RCC 7860 (cell line): Measurements from ENCODE around the gene ACOT7.
A peak's percentile ranks its signal among the peaks of the same experiment; 100 is the strongest.
"Not testable (repeated sequence)": the region's sequence is repeated elsewhere in the genome, so short reads cannot be mapped to it uniquely, and the experiment has no call there.

ENCODE experiments used
- DNase-seq: peaks from one replicate; pipeline ENCODE4 v3.0.0-alpha.2; 2015; ENCODE audit warnings: low spot score
- FAIRE-seq: peaks from 2 replicates; lab custom pipeline; 2012; peaks lifted over from hg19 to GRCh38; lab: Jason Lieb, UNC

The ACOT7 gene

DNA sequence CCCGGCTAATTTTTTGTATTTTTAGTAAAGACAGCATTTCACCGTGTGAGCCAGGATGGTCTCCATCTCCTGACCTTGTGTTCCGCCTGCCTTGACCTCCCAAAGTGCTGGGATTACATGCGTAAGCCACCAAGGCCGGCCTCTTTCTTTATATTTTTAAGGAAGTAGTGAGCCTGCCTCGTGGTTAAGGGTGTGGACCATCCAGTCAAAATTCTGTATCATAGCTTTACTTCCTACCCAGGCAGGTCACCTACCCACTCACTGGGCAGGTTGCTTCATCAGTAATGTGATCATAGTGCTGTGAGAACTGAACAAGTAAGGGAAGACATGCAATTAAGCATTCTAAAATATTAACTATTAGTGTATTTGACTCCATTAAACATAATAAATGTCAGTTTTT lies 8.1 kb upstream of the ACOT7 start:
- no peak for FAIRE-seq
- no peak for DNase-seq

DNA sequence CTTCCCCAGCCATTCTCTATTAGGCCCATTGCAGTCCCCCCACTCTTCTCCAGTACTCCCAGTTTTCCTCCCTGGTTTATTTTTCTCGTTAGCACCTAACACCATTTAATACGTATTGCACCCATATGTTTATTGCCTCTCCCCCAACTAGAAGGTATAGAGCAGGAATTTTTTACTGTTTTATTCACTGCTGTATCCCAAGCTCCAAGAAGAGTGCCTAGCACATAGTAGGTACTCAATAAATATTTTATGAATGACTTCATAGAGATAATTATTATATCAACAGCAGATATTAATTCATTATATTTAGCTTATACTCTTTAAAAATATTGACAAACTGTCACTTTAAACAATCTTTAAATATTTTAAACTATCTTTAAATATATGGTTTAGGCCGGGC lies 5.7 kb upstream of the ACOT7 start:
- FAIRE-seq (no peak), DNase-seq (no peak)

DNA sequence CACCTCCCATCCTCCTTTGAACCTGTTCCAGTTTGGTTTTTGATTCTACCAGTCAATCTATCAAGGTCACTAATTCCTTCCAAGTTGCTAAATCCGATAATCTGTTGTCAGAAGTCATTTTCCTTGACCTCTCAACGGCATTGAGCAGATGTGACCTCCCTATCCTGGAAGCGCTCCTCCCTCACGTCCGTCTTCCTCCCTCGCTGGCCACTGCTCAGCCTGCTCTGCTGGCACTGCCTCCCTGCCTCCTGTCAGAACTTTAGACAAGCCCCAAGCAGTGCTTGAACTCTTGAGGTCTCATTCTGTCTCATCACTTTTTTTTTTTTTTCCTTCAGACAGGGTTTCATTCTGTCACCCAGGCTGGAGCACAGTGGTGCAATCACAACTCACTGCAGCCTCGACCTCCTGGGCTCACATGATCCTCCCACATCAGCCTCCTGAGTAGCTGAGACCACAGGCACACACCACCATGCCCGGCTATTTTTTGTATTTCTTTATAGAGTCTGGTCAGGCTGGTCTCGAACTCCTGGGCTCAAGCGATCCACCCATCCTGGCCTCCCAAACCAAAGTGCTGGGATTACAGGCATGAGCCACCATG lies 4.4 kb upstream of the ACOT7 start:
- DNase-seq (no peak), FAIRE-seq (no peak)

DNA sequence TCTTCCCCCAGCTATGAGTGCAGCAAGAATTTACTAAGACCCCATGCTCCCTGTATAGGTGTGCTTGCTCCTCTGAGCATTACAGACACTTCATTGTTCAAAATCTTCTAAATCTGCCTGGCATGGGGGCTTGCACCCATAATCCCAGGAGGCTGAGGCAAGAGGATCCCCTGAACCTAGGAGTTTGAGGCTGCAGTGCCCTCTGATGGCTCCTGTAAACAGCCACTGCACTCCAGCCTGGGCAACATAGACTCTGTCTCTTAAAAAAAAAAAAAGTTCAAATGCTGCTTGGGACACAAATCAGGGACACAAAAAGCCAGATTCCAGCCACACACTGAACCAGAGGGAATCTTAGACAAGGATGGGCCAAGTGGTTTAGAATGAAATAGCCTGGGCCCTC lies 3.4 kb upstream of the ACOT7 start:
- no peak for DNase-seq
- no peak for FAIRE-seq

DNA sequence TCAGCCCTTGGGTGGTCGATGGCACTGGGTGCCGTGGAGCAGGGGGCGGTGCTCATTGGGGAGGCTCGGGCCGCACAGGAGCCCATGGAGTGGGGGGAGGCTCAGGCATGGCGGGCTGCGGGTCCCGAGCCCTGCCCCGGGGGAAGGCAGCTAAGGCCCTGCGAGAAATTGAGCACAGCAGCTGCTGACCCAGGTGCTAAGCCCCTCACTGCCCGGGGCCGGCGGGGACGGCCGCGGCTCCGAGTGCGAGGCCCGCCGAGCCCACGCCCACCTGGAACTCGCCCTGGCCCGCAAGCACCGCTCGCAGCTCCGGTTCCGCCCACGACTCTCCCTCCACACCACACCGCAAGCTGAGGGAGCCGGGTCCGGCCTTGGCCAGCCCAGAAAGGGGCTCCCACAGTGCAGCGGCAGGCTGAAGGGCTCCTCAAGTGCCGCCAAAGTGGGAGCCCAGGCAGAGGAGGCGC lies 2.2 kb upstream of the ACOT7 start:
- not testable (repeated sequence) for DNase-seq, FAIRE-seq

DNA sequence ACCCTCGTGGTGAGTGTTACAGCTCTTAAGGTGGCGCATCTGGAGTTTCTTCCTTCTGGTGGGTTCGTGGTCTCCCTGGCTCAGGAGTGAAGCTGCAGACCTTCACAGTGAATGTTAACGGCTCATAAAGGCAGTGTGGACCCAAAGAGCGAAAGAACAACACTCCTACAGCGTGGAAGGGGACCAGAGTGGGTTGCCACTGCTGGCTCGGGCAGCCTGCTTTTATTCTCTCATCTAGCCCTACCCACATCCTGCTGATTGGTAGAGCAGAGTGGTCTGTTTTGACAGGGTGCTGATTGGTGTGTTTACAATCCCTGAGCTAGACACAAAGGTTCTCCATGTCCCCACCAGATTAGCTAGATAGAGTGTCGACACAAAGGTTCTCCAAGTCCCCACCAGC lies 1.6 kb upstream of the ACOT7 start:
- FAIRE-seq, DNase-seq: not testable (repeated sequence)

DNA sequence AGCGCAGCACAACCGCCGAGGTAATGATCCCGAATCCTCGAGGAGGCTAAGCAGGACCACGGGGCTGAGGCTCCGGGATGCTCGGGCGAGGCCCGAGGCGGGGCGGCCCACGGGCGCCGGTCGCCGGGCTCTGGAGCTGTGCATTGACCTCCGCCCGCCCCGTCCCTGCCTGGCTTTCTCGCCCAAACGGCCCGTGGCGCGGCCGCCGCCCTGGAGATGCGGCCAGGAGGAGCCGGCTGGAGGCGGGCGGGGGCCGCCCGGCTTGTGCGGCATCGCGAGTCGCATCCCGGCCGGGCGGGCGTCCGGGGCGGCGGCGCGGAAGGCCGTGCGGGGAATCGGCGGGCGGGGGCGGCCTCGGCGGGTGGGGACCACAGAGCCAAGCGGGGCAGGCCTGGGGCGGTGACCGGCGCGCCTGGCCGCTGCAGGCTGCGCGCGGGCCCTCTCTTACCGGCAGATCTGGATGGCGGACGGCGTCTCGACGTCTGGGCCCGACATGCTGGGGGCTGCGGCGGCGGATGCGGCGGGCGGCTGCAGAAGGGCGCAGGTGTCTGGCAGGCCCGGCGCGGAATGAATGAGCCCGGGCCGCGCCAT lies 663 bp downstream of the ACOT7 start:
- DNase-seq (no peak), FAIRE-seq (no peak)

DNA sequence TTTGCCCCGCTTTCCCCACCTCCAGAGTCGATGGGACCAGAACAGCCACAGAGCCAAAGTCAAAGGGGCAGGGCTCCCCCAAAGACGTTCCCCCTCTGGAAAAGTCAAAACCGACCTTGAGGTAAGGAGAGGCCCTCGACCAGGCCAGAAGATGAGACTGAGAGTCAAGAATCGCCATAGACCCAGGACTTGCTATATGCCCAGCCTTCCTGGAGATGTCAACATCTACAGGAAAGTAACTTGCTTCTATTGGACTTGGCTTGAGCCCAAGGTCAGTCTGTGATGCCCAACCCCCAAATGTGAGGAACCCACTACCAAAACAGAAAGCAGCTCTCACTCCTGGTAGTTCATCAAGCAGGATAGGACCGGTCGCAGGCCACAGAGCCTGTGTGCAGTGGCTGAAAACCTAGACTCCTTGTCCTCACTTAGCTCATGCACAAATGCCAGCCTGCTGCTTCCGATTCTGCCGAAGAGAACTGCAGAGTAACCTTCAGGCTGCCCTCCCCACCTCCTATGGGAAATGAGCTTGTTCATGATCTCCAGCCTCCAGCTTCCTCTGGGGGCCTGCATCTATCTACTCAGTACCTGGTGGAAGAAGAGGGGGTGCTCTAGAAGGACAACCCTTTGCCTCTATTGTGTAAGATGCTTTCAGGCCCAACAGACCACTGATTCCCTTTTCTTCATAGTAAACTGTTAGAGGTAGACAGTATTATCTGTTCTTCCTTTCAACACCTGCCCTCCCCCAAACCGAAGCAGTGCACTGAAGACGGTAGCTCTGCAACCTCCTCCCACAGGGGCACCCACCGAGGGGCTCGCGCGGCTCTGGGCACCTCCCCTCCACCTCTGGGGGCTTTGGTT lies 1.4 kb downstream of the ACOT7 start:
- FAIRE-seq (no peak), DNase-seq (no peak)

DNA sequence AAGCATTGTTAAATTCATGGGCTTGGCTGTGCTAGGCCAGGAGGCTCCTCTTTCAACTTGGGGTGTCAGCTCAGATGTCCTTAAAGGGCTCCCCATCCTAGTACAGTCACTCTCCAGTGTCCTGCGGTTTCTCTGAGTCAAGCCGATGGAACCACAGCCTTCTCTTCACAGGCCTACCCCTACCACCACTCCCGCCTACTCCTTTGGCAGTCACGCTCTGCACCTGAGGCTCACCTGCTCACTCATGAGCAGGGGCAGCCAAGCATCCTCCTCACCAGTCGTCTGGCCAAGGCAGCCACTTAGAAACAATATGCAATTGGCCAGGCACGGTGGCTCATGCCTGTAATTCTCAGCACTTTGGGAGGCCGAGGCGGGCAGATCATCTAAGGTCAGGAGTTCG lies 3.6 kb downstream of the ACOT7 start:
- FAIRE-seq, result no peak

DNA sequence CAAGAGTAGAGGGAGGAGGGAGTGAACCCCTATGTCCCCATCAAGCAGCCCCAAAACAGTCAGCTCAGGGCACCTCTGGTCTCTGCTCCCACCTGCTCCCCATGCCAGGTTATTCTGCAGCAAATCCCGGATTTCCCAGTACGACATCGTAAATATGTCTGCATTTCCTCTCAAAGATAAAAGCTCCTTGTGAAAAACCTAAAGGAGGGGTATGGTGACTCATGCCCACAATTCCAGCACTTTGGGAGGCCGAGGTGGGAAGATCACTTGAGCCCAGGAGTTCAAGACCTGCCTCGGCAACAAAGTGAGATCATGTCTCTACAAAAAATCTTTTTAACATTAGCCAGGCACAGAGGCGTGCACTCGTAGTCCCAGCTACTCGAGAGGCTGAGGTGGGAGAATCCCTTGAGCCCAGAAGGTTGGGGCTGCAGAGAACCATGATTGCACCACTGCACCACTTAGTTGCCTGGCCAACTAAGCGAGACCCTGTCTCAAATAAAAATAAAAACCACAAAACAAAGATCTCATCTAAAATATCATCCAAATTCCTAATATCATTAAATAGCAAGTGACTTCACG lies 7.1 kb downstream of the ACOT7 start:
- peak; percentile 48 for DNase-seq
- peak; percentile 58 for FAIRE-seq

More for the DNA sequence above, 3.6 kb downstream of the ACOT7 start:
- no peak for DNase-seq

DNA sequence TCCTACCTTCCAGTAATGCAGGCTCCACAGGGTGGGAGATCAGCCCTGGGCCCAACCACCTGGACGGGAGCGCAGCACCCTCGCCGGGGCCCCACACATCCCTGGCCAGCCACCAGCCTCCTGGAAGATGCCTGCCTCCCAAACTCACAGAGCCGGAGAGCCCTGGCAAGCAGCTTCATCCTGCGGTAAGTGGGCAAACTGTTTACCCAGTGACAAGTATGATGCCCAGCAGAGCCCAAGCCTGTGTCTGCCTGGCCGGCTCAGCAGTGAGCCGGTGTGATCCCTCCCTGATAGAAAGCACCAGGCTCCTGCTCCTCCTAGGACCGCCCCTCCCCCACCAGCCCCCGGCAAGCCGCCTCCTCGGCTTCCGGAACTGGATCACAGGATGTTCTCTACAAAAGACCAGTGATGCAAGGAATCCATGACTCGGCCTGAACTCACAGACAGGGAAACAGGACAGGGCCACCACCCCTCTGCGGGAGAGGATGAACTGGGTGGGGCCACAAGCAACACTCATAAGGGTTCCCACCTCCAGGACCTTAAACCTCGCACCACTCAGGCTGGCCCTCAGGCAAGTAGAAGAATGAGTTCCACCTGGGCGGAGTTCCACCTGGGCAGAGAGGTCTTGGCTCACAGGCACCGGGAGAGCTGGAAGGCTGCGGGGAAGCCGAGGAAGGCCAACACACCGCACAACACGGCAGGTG lies 7.9 kb downstream of the ACOT7 start:
- FAIRE-seq, result peak; percentile 49

DNA sequence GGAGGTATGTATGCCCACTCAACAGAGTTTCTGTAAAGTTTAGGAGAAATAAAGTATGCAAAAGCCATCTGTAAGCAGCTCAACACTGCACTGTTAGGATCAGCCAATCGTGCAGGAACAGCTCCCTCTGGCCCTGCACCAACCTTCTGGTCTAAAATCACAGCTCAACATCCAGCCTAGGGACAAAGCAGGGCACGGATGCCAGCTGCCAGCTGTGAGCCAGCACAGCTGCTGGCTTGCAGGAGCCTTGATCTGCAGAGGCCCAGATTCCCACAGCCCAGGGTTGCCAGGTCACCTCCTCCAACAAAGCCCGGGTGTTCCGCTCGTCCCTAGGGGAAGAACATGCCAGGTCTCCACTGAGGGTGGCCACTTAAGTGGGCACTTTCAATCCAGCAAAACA lies 8.6 kb downstream of the ACOT7 start:
- FAIRE-seq (no peak), DNase-seq (no peak)

More for the DNA sequence above, 7.9 kb downstream of the ACOT7 start:
- peak; percentile 84 for DNase-seq

DNA sequence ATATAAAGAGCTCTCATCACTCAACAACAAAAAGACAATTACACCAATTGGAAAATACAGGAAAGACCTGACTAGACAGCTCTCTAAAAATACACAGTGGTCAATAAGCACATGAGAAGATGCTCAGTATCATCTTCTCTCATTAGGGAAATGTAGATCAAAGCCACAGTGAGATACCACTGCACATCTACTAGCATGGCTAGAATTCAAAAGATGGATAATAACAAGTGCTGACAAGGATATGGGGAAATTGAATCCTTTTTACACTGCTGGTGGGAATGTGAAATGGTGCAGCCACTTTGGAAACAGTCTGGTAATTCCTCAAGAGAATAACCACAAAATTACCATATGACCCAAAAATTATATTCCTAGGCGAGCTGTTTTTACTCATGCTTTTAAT lies 9.4 kb downstream of the ACOT7 start:
- FAIRE-seq (no peak), DNase-seq (no peak)

DNA sequence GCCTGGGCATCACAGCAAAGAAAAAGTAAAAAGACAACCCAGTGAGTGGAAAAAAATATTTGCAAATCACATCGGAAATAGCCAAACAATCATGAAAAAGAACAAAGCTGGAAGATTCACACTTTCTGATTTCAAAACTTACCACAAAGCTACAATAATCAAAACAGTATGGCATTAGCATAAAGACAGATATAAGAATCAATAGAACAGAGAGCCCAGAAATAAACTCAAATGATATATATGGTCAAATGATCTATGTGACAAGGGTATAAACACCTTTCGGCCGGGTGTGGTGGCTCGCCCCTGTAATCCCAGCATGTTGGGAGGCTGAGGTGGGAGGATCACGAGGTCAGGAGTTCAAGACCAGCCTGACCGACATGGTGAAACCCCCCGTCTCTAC lies 13.5 kb downstream of the ACOT7 start:
- FAIRE-seq (no peak), DNase-seq (no peak)

DNA sequence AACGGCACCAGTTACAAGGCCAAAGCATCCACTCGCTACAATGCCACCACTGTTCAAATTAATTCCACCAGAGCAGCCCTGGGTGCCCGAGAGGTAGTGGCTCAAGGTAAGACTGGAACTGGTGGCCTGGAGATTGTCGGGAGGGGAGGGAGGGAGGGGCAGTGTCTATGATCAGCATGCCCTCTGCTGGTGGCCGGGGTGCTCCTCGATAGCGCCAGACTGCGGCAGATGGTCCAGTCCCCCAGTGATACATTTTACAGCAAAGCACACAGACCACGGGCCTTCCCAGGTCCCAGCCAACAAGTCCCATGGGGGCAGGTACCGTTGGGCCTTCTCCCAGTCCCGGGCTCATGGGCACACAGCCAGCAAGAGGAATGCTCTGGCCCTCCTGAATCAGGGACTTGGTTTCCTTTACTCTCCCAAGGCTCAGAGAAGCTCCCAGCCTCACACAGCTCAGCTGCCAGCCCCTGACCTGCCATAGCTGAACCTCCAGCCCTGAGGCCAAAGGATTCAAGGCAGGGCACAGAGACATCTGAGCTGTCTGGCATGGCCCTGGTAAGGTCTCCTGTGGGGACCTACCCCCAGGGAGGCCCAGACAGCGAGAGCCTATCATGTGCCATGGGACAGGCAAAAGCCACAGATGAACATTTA lies 15.3 kb downstream of the ACOT7 start:
- DNase-seq, result no peak
- no peak for FAIRE-seq

DNA sequence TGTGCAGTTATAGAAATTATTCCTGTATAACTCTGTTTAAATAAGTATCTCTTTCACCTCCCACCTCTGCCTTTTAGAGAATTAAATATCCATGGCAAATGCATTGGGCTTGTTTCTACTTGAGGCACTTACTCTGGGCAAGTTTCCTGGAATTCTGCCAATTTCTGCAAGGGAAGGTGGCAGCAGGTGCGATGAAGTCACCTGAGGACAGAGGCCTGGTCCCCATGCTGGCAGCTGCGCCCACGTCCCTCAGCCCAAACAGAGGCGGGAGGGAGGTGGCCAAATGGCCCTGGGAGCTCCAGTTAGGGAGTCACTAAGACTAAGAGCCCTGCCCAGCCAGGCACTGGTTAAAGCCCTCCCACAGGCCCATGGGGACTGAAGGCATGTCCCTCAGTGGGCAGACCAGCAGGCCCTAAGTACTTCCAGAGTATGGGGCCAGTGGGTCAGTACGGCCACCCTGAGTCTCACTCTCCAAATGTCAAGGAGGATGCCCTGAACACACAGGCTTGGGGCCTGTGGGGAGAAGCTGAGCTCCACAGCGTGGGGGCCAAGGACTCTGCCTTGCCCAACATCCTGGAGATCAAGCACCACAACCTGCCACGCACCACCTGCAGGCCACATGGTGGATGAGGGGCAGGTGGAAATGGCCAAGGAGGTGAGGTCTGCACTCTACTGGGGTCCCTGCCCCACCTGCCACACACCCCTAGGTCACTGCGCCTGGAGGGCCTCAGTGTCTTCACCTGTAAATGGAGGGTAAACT lies 19.4 kb downstream of the ACOT7 start:
- no peak for FAIRE-seq
- no peak for DNase-seq

DNA sequence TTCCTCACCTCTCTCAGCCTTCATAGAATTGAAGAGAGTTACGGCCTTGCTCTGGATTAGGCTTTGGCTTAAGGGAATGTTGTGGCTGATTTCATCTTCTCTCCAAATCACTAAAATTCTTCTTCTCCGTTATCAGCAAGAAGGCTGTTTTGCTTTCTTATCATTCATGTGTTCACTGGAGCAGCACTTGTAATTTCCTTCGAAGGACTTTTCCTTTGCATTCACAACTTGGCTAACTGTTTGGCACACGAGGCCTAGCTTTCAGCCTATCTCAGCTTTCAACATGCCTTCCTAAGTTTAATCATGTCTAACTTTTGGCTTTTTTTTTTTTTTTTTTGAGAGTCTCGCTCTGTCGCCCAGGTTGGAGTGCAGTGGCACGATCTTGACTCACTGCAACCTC lies 21.3 kb downstream of the ACOT7 start:
- FAIRE-seq, DNase-seq: not testable (repeated sequence)

DNA sequence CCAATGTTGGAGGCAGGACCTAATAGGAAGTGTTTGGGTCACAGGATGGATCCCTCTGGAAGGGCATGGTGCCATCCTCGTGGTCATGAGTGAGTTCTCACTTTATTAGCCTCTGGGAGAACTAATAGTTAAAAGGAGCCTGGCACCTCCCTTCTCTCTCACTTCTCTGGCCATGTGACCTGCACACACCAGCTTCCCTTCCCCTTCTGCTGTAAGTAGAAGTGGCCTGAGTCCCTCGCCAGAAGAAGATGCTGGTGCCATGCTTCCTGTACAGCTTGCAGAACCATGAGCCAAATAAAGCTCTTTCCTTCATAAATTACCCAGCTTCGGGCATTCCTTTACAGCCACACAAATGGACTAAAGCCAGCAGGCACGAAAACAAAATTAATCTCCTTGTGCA lies 23.6 kb downstream of the ACOT7 start:
- no peak for FAIRE-seq
- no peak for DNase-seq

DNA sequence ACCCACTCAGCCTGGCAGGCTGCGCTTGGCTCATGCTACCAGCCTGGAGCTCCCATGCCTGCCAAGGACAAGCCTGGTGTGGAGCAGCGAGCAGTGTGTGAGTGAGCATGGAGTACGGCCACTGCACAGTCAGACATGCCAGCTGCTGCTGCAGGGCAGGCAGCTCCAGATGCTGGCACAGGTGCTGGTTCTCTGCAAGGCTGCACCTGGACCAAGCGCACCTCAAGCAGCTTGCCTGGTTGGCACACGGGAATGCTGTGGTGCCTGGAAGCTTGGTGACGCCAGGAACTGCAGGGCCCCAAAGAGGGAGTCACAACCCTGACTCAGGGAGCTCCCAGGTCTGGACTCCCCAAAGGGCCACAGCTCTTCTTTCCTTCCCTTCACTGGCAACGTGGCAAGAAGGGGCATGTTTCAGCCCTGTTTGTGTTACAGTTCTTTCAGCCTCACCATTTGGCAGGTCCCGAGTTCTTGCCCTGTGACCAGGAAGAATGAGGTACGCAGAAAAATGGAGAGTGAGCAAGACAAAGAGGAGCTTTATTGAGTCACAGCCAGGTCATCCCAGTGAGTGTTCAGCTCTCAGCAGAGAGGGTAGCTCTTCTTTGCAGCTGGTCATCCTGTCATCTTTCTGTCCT lies 26.1 kb downstream of the ACOT7 start:
- FAIRE-seq (no peak), DNase-seq (no peak)
